Calu3 (cell line): ENCODE data around the gene PTPN9. TPM values are rescaled to one million over a fixed set of nuclear protein-coding genes. Genes with fewer than 3 reads are reported as not detected.
A peak's percentile ranks its signal among the peaks of the same experiment; 100 is the strongest.

ENCODE experiments used
- BruUV-seq: library from RNA; stranded (reverse); fragments of 400-500 nt; replicated peaks from 2 replicates; lab custom pipeline; 2021; lab: Mats Ljungman, UMichigan
- CTCF ChIA-PET: fragments of 300-600 bp; sonication (Branson Sonifier 250); formaldehyde crosslinking; loops from one replicate; lab custom pipeline; 2022; ENCODE audit warnings: antibody characterized with exemption; lab: Charles Lee
- DNase-seq: peaks from one replicate; pipeline ENCODE4 v3.0.0; 2022
- H3K27ac Mint-ChIP-seq: one replicate; pipeline ENCODE4 v1.8.0; 2022; ENCODE audit warnings: mixed read lengths; ENCODE audit not compliant: unreplicated experiment
- H3K27me3 Mint-ChIP-seq: one replicate; pipeline ENCODE4 v1.8.0; 2022; ENCODE audit warnings: mixed read lengths; ENCODE audit not compliant: unreplicated experiment
- H3K36me3 Mint-ChIP-seq: one replicate; pipeline ENCODE4 v1.8.0; 2022; ENCODE audit warnings: mild to moderate bottlenecking, moderate library complexity, mixed read lengths; ENCODE audit not compliant: insufficient read depth, unreplicated experiment
- H3K4me1 Mint-ChIP-seq: one replicate; pipeline ENCODE4 v1.8.0; 2022; ENCODE audit warnings: mild to moderate bottlenecking, low read depth, mixed read lengths; ENCODE audit not compliant: unreplicated experiment
- H3K4me3 Mint-ChIP-seq: one replicate; pipeline ENCODE4 v1.8.0; 2022; ENCODE audit warnings: mild to moderate bottlenecking, low read depth, moderate library complexity, mixed read lengths; ENCODE audit not compliant: unreplicated experiment
- H3K9me3 Mint-ChIP-seq: one replicate; pipeline ENCODE4 v1.8.0; 2022; ENCODE audit warnings: low read depth, mixed read lengths; ENCODE audit not compliant: unreplicated experiment
- CTCF ChIP-seq: fragments of 200-600 bp; IDR thresholded peaks from one replicate; pipeline ENCODE4 v1.8.0; 2022; ENCODE audit warnings: antibody characterized with exemption; ENCODE audit not compliant: unreplicated experiment
- intact Hi-C: fragments of 100-400 bp; cut with micrococcal nuclease; formaldehyde crosslinking; loops from one replicate; pipeline ENCODE4 v1.10.0; 2022; ENCODE audit not compliant: unreplicated experiment
- total RNA-seq: library from RNA; stranded (reverse); gene quantifications from 2 replicates; pipeline ENCODE4 v1.2.3, GENCODE V29; 2022

Gene PTPN9
- total RNA-seq, 1 experiment from 2014 or later, result 30.8 TPM

DNA sequence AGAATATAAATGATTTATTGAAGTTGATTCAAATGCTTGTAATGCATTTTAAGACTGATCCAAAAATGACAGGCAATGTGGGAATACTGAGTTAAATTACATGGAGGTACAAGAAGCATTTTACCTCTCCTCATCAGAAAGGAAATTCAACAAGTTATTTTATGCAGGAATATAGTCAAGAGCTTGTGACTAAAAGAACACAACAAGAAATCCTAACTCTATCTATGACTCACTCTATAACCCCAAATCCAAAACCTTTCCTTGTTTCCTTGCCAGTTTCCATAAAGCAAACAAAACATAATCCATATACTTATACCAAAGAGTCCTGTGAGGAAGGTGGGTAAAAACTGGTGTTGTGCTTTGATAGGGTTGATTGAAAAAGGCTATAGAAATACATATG is 158.4 kb downstream of the PTPN9 start:
- Mint-ChIP-seq H3K36me3 (peaks cover 62% of the 10 kb centered on the region), H3K4me3 (no peak overlapping the region), H3K27me3 (no peaks in the 10 kb centered on the region), H3K9me3 (no peaks in the 10 kb centered on the region), H3K4me1 (peaks cover 9% of the 10 kb centered on the region), H3K27ac (peak overlapping the region; percentile 30)
- no peak for DNase-seq
- intact Hi-C loops, result loop anchor here (5.0 kb wide), 1 partner anchor 43 kb away; no protein-coding TSS in a partner anchor
- CTCF ChIA-PET, result interaction anchor here (1.4 to 2.1 kb wide), 2 partner anchors 31 to 52 kb away, joined by 6 read pairs; partner anchors contain the start of genes MAN2C1 and SIN3A
- no TSS peak for BruUV-seq
- no peak for TF ChIP-seq CTCF

GRCh38 chr15:75416584-75416983 is 162.5 kb downstream of the PTPN9 start:
- BruUV-seq, result no TSS peak
- TF ChIP-seq CTCF, result no peak
- intact Hi-C loops, result no loop called here
- H3K36me3 Mint-ChIP-seq, result peaks cover 69% of the 10 kb centered on the region
- H3K27me3 Mint-ChIP-seq, result no peaks in the 10 kb centered on the region
- H3K27ac Mint-ChIP-seq, result no peak overlapping the region
- H3K4me3 Mint-ChIP-seq, result no peak overlapping the region
- CTCF ChIA-PET, result interaction anchor here (0.6 to 0.7 kb wide), 2 partner anchors 34 to 204 kb away, joined by 3 to 5 read pairs; no protein-coding TSS in a partner anchor
- H3K9me3 Mint-ChIP-seq, result no peaks in the 10 kb centered on the region
- no peak for DNase-seq
- H3K4me1 Mint-ChIP-seq, result peaks cover 9% of the 10 kb centered on the region

Other genes with a start within 250 kb of the PTPN9 start
- gene COMMD4, start 243.3 kb downstream of the PTPN9 start, total RNA-seq, result 109 TPM in 2 replicates
- gene NEIL1, start 232.3 kb downstream of the PTPN9 start, total RNA-seq, result 11.8 and 13.2 TPM in 2 replicates
- gene MAN2C1, start 210.7 kb downstream of the PTPN9 start, total RNA-seq, result 239 and 243 TPM in 2 replicates
- 91.4 and 97.6 TPM in 2 replicates for gene SIN3A, start 127.6 kb downstream of the PTPN9 start, total RNA-seq
- gene SNUPN, start 46.4 kb upstream of the PTPN9 start, total RNA-seq, result 24.5 and 28.0 TPM in 2 replicates
- gene IMP3, start 60.9 kb upstream of the PTPN9 start, total RNA-seq, result 77.8 and 91.5 TPM in 2 replicates
- 23.2 and 24.1 TPM in 2 replicates for gene SNX33, start 68.6 kb upstream of the PTPN9 start, total RNA-seq
- 0.05 TPM in 1 of 2 replicates, not detected in the other for gene CSPG4, start 133.5 kb upstream of the PTPN9 start, total RNA-seq